Endodermal cell (in vitro differentiated cells): ENCODE measurements around the gene HLA-DRA. TPM values are rescaled to one million over a fixed set of nuclear protein-coding genes. Genes with fewer than 3 reads are reported as not detected.

Experiments
- DNase-seq: peaks from one replicate; pipeline ENCODE4 v3.0.0-alpha.2; 2017
- H3K27ac ChIP-seq: 2 replicates; pipeline ENCODE4 v1.5.1; 2013; ENCODE audit warnings: mild to moderate bottlenecking, low read depth, low read length, moderate library complexity
- H3K27me3 ChIP-seq: 2 replicates; pipeline ENCODE4 v1.6.1; 2013; ENCODE audit warnings: mild to moderate bottlenecking, low read length, moderate library complexity; ENCODE audit not compliant: insufficient read depth, control insufficient read depth, poor library complexity, severe bottlenecking
- H3K36me3 ChIP-seq: 2 replicates; pipeline ENCODE4 v1.7.0; 2013; ENCODE audit warnings: mild to moderate bottlenecking, low read length, moderate library complexity; ENCODE audit not compliant: control insufficient read depth, insufficient read depth
- H3K4me1 ChIP-seq: one replicate; pipeline ENCODE4 v1.7.0; 2013; ENCODE audit warnings: low read length; ENCODE audit not compliant: control insufficient read depth, insufficient read depth
- H3K4me3 ChIP-seq: 2 replicates; pipeline ENCODE4 v1.5.1; 2013; ENCODE audit warnings: mild to moderate bottlenecking, low read length, moderate library complexity
- H3K9ac ChIP-seq: 2 replicates; pipeline ENCODE4 v1.6.1; 2013; ENCODE audit warnings: mild to moderate bottlenecking, low read length, moderate library complexity; ENCODE audit not compliant: poor library complexity, severe bottlenecking; ENCODE audit errors: extremely low read depth
- H3K9me3 ChIP-seq: 2 replicates; pipeline ENCODE4 v1.6.1; 2013; ENCODE audit warnings: mild to moderate bottlenecking, low read length, moderate library complexity; ENCODE audit not compliant: control insufficient read depth
- H3K27ac Mint-ChIP-seq: 2 replicates; pipeline ENCODE4 v1.8.0; 2020; ENCODE audit warnings: mixed read lengths
- H3K27me3 Mint-ChIP-seq: 2 replicates; pipeline ENCODE4 v1.8.0; 2021; ENCODE audit warnings: mild to moderate bottlenecking, mixed read lengths; ENCODE audit not compliant: insufficient read depth
- H3K36me3 Mint-ChIP-seq: 2 replicates; pipeline ENCODE4 v1.8.0; 2020; ENCODE audit warnings: low read depth, mixed read lengths
- H3K4me1 Mint-ChIP-seq: 2 replicates; pipeline ENCODE4 v1.8.0; 2020; ENCODE audit warnings: mixed read lengths
- H3K4me3 Mint-ChIP-seq: 2 replicates; pipeline ENCODE4 v1.8.0; 2020; ENCODE audit warnings: mild to moderate bottlenecking, moderate library complexity, mixed read lengths
- H3K9me3 Mint-ChIP-seq: 2 replicates; pipeline ENCODE4 v1.8.0; 2020; ENCODE audit warnings: mild to moderate bottlenecking, mixed read lengths
- CTCF ChIP-seq: fragments of 200-600 bp; sonication (generic); conservative IDR thresholded peaks from 2 replicates; pipeline ENCODE4 v1.5.0; 2021; ENCODE audit warnings: antibody characterized with exemption, mild to moderate bottlenecking
- WGBS, 2 experiments: methylation state at CpG; one replicate each; pipeline versions ENCODE4 v1.1.5 to v1.1.7; 2013; ENCODE audit warnings: missing lambda C conversion rate in 2 of 2, mixed read lengths in 1 of 2; ENCODE audit not compliant: insufficient coverage in 1 of 2, insufficient read length in 1 of 2; 5-methylcytosine and 5-hydroxymethylcytosine counted together
- total RNA-seq, 2 donors: library from RNA; stranded (reverse); fragmentation: NEBNext Ultra II Directional in 1 of 2; extraction: Animal tissue kit (Norgen Biotek cat#: 25700) in 1 of 2; gene quantifications; 2 replicates in 1 of 2; 3 replicates in 1 of 2; pipeline ENCODE4 v1.2.1, GENCODE V29; 2021

Gene HLA-DRA
- total RNA-seq, 2 donors from 2014 or later, result 0.27 TPM; not detected in 1

- no peaks in the 10 kb centered on the region for H3K27me3 ChIP-seq
- Mint-ChIP-seq H3K4me3 (no peak overlapping the region), H3K9me3 (no peaks in the 10 kb centered on the region), H3K4me1 (no peaks in the 10 kb centered on the region), H3K27ac (no peak overlapping the region), H3K27me3 (peaks cover 2% of the 10 kb centered on the region), H3K36me3 (no peaks in the 10 kb centered on the region)
- no peaks in the 10 kb centered on the region for H3K4me1 ChIP-seq
- TF ChIP-seq CTCF, result no peak
- no peak overlapping the region for H3K9ac ChIP-seq
- H3K4me3 ChIP-seq, result no peak overlapping the region
- no peak for DNase-seq
- H3K9me3 ChIP-seq, result no peaks in the 10 kb centered on the region
- 94 to 99% methylated on average over 8 to 10 of the region's 10 CpGs for WGBS, 2 experiments
- no peak overlapping the region for H3K27ac ChIP-seq
- no peaks in the 10 kb centered on the region for H3K36me3 ChIP-seq
Measured at GRCh38 chr6:32396028-32396427, 43.7 kb upstream of the HLA-DRA start.

- Histone ChIP-seq H3K36me3 (no peaks in the 10 kb centered on the region), H3K27me3 (no peaks in the 10 kb centered on the region), H3K4me3 (no peak overlapping the region), H3K27ac (no peak overlapping the region), H3K9me3 (no peaks in the 10 kb centered on the region), H3K4me1 (no peaks in the 10 kb centered on the region), H3K9ac (no peak overlapping the region)
- no peaks in the 10 kb centered on the region for H3K36me3 Mint-ChIP-seq
- no peak for TF ChIP-seq CTCF
- no peaks in the 10 kb centered on the region for H3K4me1 Mint-ChIP-seq
- peaks cover 3% of the 10 kb centered on the region for H3K9me3 Mint-ChIP-seq
- H3K4me3 Mint-ChIP-seq, result no peak overlapping the region
- no peak for DNase-seq
- peaks cover 2% of the 10 kb centered on the region for H3K27me3 Mint-ChIP-seq
- no peak overlapping the region for H3K27ac Mint-ChIP-seq
- 84 to 95% methylated on average over 6 to 7 of the region's 7 CpGs for WGBS, 2 experiments
Measured at GRCh38 chr6:32397252-32397920, 42.3 kb upstream of the HLA-DRA start.

- H3K27ac Mint-ChIP-seq, result no peak overlapping the region
- TF ChIP-seq CTCF, result no peak
- no peaks in the 10 kb centered on the region for H3K4me1 Mint-ChIP-seq
- Histone ChIP-seq H3K36me3 (no peaks in the 10 kb centered on the region), H3K4me3 (no peak overlapping the region), H3K27me3 (peaks cover 5% of the 10 kb centered on the region), H3K9me3 (no peaks in the 10 kb centered on the region), H3K9ac (no peak overlapping the region), H3K4me1 (no peaks in the 10 kb centered on the region), H3K27ac (no peak overlapping the region)
- peaks cover 3% of the 10 kb centered on the region for H3K9me3 Mint-ChIP-seq
- DNase-seq, result no peak
- no peaks in the 10 kb centered on the region for H3K36me3 Mint-ChIP-seq
- H3K27me3 Mint-ChIP-seq, result peaks cover 17% of the 10 kb centered on the region
- H3K4me3 Mint-ChIP-seq, result no peak overlapping the region
- WGBS, 2 experiments, result 68 to 70% methylated on average over 2 to 4 of the region's 4 CpGs
Measured at GRCh38 chr6:32401284-32401963, 38.3 kb upstream of the HLA-DRA start.
